Neural cell (in vitro differentiated cells): ENCODE results near the gene RSU1. TPM values are rescaled to one million over a fixed set of nuclear protein-coding genes. Genes with fewer than 3 reads are reported as not detected.

Source experiments
- H2AFZ ChIP-seq: fragments of 200-600, 300-800 bp; sonication (generic), shearing (Covaris generic); 2 replicates; pipeline ENCODE4 v1.6.0; 2014; ENCODE audit warnings: low read depth, mild to moderate bottlenecking, antibody characterized with exemption, low read length, moderate library complexity
- H3F3A ChIP-seq: fragments of 200-600 bp; shearing (Covaris generic); 2 replicates; pipeline ENCODE4 v1.6.1; 2016; ENCODE audit warnings: mild to moderate bottlenecking, moderate library complexity, mixed read lengths, antibody characterized with exemption, low read length; ENCODE audit not compliant: insufficient read depth, poor library complexity, severe bottlenecking
- H3K27ac ChIP-seq: fragments of 200-600, 300-800 bp; sonication (generic), shearing (Covaris generic); 2 replicates; pipeline ENCODE4 v1.5.1; 2014; ENCODE audit warnings: mild to moderate bottlenecking, low read length, moderate library complexity
- H3K27me3 ChIP-seq: fragments of 300-800, 200-600 bp; sonication (generic), shearing (Covaris generic); 2 replicates; pipeline ENCODE4 v1.6.0; 2014; ENCODE audit warnings: mild to moderate bottlenecking, low read depth, low read length, moderate library complexity; ENCODE audit not compliant: insufficient read depth
- H3K36me3 ChIP-seq: fragments of 300-800, 200-600 bp; sonication (generic), shearing (Covaris generic); 2 replicates; pipeline ENCODE4 v1.5.1; 2014; ENCODE audit warnings: mild to moderate bottlenecking, antibody characterized with exemption, low read length, moderate library complexity; ENCODE audit not compliant: insufficient read depth
- H3K4me2 ChIP-seq: fragments of 300-800, 200-600 bp; sonication (generic), shearing (Covaris generic); 2 replicates; pipeline ENCODE4 v1.6.0; 2014; ENCODE audit warnings: mild to moderate bottlenecking, low read length
- H3K4me3 ChIP-seq: fragments of 300-800, 200-600 bp; sonication (generic), shearing (Covaris generic); 2 replicates; pipeline ENCODE4 v1.5.1; 2014; ENCODE audit warnings: mild to moderate bottlenecking, low read length, moderate library complexity
- H3K79me2 ChIP-seq: fragments of 200-600 bp; shearing (Covaris generic); replicated peaks from 2 replicates; pipeline ENCODE4 v1.6.0; 2014; ENCODE audit warnings: mild to moderate bottlenecking, low read length, moderate library complexity; ENCODE audit not compliant: insufficient read depth
- H3K9ac ChIP-seq: fragments of 300-800, 200-600 bp; sonication (generic), shearing (Covaris generic); 2 replicates; pipeline ENCODE4 v1.6.1; 2016; ENCODE audit warnings: mild to moderate bottlenecking, low read length, mixed read lengths
- H3K9me2 ChIP-seq: fragments of 200-600 bp; shearing (Covaris generic); 2 replicates; pipeline ENCODE4 v1.6.1; 2016; ENCODE audit warnings: mild to moderate bottlenecking, low read length, mixed read lengths; ENCODE audit not compliant: insufficient read depth
- H3K9me3 ChIP-seq: fragments of 200-600, 300-800 bp; sonication (generic), shearing (Covaris generic); 2 replicates; pipeline ENCODE4 v1.6.1; 2016; ENCODE audit warnings: mild to moderate bottlenecking, mixed run types, low read length, moderate library complexity, mixed read lengths
- H4K20me1 ChIP-seq: fragments of 200-600 bp; shearing (Covaris generic); 2 replicates; pipeline ENCODE4 v1.6.1; 2016; ENCODE audit warnings: mild to moderate bottlenecking, mixed run types; ENCODE audit not compliant: insufficient read depth
- CTCF ChIP-seq: fragments of 450-650 bp; IDR thresholded peaks from 2 replicates; pipeline ENCODE4 v1.5.1; 2014; ENCODE audit warnings: antibody characterized with exemption, mild to moderate bottlenecking, moderate library complexity; ENCODE audit not compliant: poor library complexity, severe bottlenecking
- EP300 ChIP-seq: fragments of 450-650 bp; conservative IDR thresholded peaks from 2 replicates; pipeline ENCODE4 v1.6.1; 2014; ENCODE audit warnings: antibody characterized with exemption, mild to moderate bottlenecking, moderate library complexity; ENCODE audit not compliant: poor library complexity, severe bottlenecking
- EZH2 ChIP-seq: fragments of 200-600, 300-800 bp; shearing (Covaris generic), sonication (generic); IDR thresholded peaks from 2 replicates; pipeline ENCODE4 v1.6.1; 2014; ENCODE audit warnings: antibody characterized with exemption, low read length, borderline replicate concordance, mild to moderate bottlenecking; ENCODE audit not compliant: insufficient read depth, poor library complexity, severe bottlenecking
- MXI1 ChIP-seq: fragments of 450-650 bp; conservative IDR thresholded peaks from 2 replicates; pipeline ENCODE4 v1.6.1; 2014; ENCODE audit warnings: antibody characterized with exemption, mild to moderate bottlenecking; ENCODE audit not compliant: poor library complexity, severe bottlenecking
- POLR2AphosphoS5 ChIP-seq: IDR thresholded peaks from 2 replicates; pipeline ENCODE4 v1.6.1; 2012
- RAD21 ChIP-seq: fragments of 450-650 bp; conservative IDR thresholded peaks from 2 replicates; pipeline ENCODE4 v1.6.1; 2014; ENCODE audit warnings: antibody characterized with exemption, mild to moderate bottlenecking, moderate library complexity
- REST ChIP-seq: IDR thresholded peaks from 2 replicates; pipeline ENCODE4 v1.6.1; 2012; ENCODE audit warnings: borderline replicate concordance
- SMC3 ChIP-seq: fragments of 450-650 bp; conservative IDR thresholded peaks from 2 replicates; pipeline ENCODE4 v1.6.1; 2014; ENCODE audit warnings: antibody characterized with exemption, mild to moderate bottlenecking, moderate library complexity; ENCODE audit not compliant: poor library complexity
- TAF1 ChIP-seq: IDR thresholded peaks from 2 replicates; pipeline ENCODE4 v1.6.1; 2012; ENCODE audit warnings: low read depth
- polyA plus RNA-seq: library from polyadenylated mRNA; depleted of rRNA; stranded (reverse); fragments of >200 nt; gene quantifications from 2 replicates; pipeline ENCODE4 v1.2.3, GENCODE V29; 2014

RSU1 gene
- polyA plus RNA-seq, 1 donor from 2014 or later, result 18.7 TPM

- no peak for TF ChIP-seq EP300
- no peak for TF ChIP-seq SMC3
- TF ChIP-seq POLR2AphosphoS5, result no peak
- no peak for TF ChIP-seq REST
- TF ChIP-seq MXI1, result no peak
- TF ChIP-seq RAD21, result no peak
- no peak for TF ChIP-seq TAF1
- TF ChIP-seq EZH2, result no peak
- TF ChIP-seq CTCF, result no peak
- Histone ChIP-seq H3K79me2 (no peaks in the 10 kb centered on the region), H3K4me2 (no peak overlapping the region), H3F3A (no peaks in the 10 kb centered on the region), H2AFZ (no peak overlapping the region), H4K20me1 (no peaks in the 10 kb centered on the region), H3K9ac (no peak overlapping the region), H3K27me3 (no peaks in the 10 kb centered on the region), H3K27ac (no peak overlapping the region), H3K9me2 (no peaks in the 10 kb centered on the region), H3K4me3 (no peak overlapping the region), H3K9me3 (no peaks in the 10 kb centered on the region), H3K36me3 (no peaks in the 10 kb centered on the region)
Measured at GRCh38 chr10:16566202-16566805, 250.9 kb downstream of the RSU1 start.

GRCh38 chr10:16565604-16566003, 251.6 kb downstream of the RSU1 start:
- Histone ChIP-seq H3K36me3 (no peaks in the 10 kb centered on the region), H3K9me3 (no peaks in the 10 kb centered on the region), H4K20me1 (no peaks in the 10 kb centered on the region), H3K4me3 (no peak overlapping the region), H3K9me2 (no peaks in the 10 kb centered on the region), H3K27me3 (no peaks in the 10 kb centered on the region), H3K79me2 (no peaks in the 10 kb centered on the region), H3K27ac (no peak overlapping the region), H3K4me2 (no peak overlapping the region), H3F3A (no peaks in the 10 kb centered on the region), H2AFZ (no peak overlapping the region), H3K9ac (no peak overlapping the region)
- TF ChIP-seq RAD21 (no peak), TAF1 (no peak), POLR2AphosphoS5 (no peak), SMC3 (no peak), EZH2 (no peak), MXI1 (no peak), CTCF (no peak), REST (no peak), EP300 (no peak)
